Ureter (tissue), 1 donor: ENCODE measurements around the gene TGFBRAP1. TPM values are rescaled to one million over a fixed set of nuclear protein-coding genes. Genes with fewer than 3 reads are reported as not detected.

ENCODE experiments used
- DNase-seq: peaks from one replicate; pipeline ENCODE4 v3.0.0-alpha.2; 2020; ENCODE audit warnings: low spot score
- total RNA-seq: library from RNA; stranded (reverse); gene quantifications from one replicate; pipeline ENCODE4 v1.2.4, GENCODE V29; 2023
- donor health status: DM: yes; HTN: yes; CAD: no.

Gene TGFBRAP1
- total RNA-seq, 1 donor from 2014 or later = 22.9 TPM

GRCh38 chr2:105317937-105318336 is 11.6 kb downstream of the TGFBRAP1 start:
- DNase-seq = no peak

- no peak for DNase-seq
Observed at GRCh38 chr2:105315314-105315713, 14.2 kb downstream of the TGFBRAP1 start.

- no peak for DNase-seq
Observed at GRCh38 chr2:105313877-105314276, 15.7 kb downstream of the TGFBRAP1 start.

- no peak for DNase-seq
Observed at GRCh38 chr2:105309147-105309545, 20.4 kb downstream of the TGFBRAP1 start.

- no peak for DNase-seq
Observed at GRCh38 chr2:105308382-105309146, 21.0 kb downstream of the TGFBRAP1 start.

- no peak for DNase-seq
Observed at GRCh38 chr2:105307962-105308361, 21.6 kb downstream of the TGFBRAP1 start.

- DNase-seq = no peak
Observed at GRCh38 chr2:105307550-105307949, 22.0 kb downstream of the TGFBRAP1 start.

- DNase-seq = no peak
Observed at GRCh38 chr2:105307146-105307545, 22.4 kb downstream of the TGFBRAP1 start.

GRCh38 chr2:105301646-105302045 is 27.9 kb downstream of the TGFBRAP1 start:
- no peak for DNase-seq

- no peak for DNase-seq
Observed at GRCh38 chr2:105299290-105299689, 30.2 kb downstream of the TGFBRAP1 start.

- DNase-seq = no peak
Observed at GRCh38 chr2:105298017-105298416, 31.5 kb downstream of the TGFBRAP1 start.

GRCh38 chr2:105297216-105297615 is 32.3 kb downstream of the TGFBRAP1 start:
- no peak for DNase-seq

- DNase-seq = no peak
Observed at GRCh38 chr2:105296017-105296611, 33.4 kb downstream of the TGFBRAP1 start.

GRCh38 chr2:105294844-105295481 is 34.6 kb downstream of the TGFBRAP1 start:
- no peak for DNase-seq

- no peak for DNase-seq
Observed at GRCh38 chr2:105294046-105294445, 35.5 kb downstream of the TGFBRAP1 start.

GRCh38 chr2:105291981-105292380 is 37.6 kb downstream of the TGFBRAP1 start:
- DNase-seq = no peak

- no peak for DNase-seq
Observed at GRCh38 chr2:105290981-105291660, 38.4 kb downstream of the TGFBRAP1 start.

GRCh38 chr2:105288133-105288532 is 41.4 kb downstream of the TGFBRAP1 start:
- DNase-seq = no peak

GRCh38 chr2:105287692-105288091 is 41.8 kb downstream of the TGFBRAP1 start:
- no peak for DNase-seq

GRCh38 chr2:105283532-105283931 is 46.0 kb downstream of the TGFBRAP1 start:
- no peak for DNase-seq

GRCh38 chr2:105280281-105280680 is 49.3 kb downstream of the TGFBRAP1 start:
- no peak for DNase-seq

- no peak for DNase-seq
Observed at GRCh38 chr2:105279126-105279525, 50.4 kb downstream of the TGFBRAP1 start.
